HCT116 (cell line): ENCODE data around the gene TMEM115. TPM values are rescaled to one million over a fixed set of nuclear protein-coding genes. Genes with fewer than 3 reads are reported as not detected.
A peak's percentile ranks its signal among the peaks of the same experiment; 100 is the strongest.

Source experiments
- ATAC-seq: fragments of 200-7000 bp; cut with Tn5 transposase; 2 replicates; pipeline ENCODE4 v1.9.1; 2020; ENCODE audit warnings: mild to moderate bottlenecking, moderate library complexity
- BruUV-seq: library from RNA; stranded (reverse); fragments of 400-500 nt; replicated peaks from 2 replicates; lab custom pipeline; 2021; lab: Mats Ljungman, UMichigan
- CTCF ChIA-PET: fragments of 300-600 bp; sonication (Branson Sonifier 250); formaldehyde crosslinking; loops from one replicate; lab custom pipeline; 2021; ENCODE audit warnings: antibody characterized with exemption; lab: Charles Lee
- POLR2A ChIA-PET: fragments of 300-600, 350-600 bp; sonication (Branson Sonifier 250); formaldehyde crosslinking; loops from one replicate; lab custom pipeline; 2021; ENCODE audit warnings: antibody characterized with exemption; lab: Charles Lee
- RAD21 ChIA-PET, 2 experiments: fragments of 300-600 bp; sonication (Branson Sonifier 250); formaldehyde crosslinking; loops; one replicate each; lab custom pipeline; 2023; ENCODE audit warnings: low total read pairs in 2 of 2; ENCODE audit not compliant: uncharacterized antibody in 2 of 2, unreplicated experiment in 2 of 2, low non-redundant PET in 1 of 2; lab: Charles Lee
- DNase-seq: peaks from one replicate; pipeline ENCODE4 v3.0.0-alpha.2; 2010; ENCODE audit warnings: low read depth, low spot score
- H2AFZ ChIP-seq: fragments of 200-600 bp; shearing (Covaris generic), sonication (generic); 2 replicates; pipeline ENCODE4 v1.6.1; 2017; ENCODE audit warnings: low read depth, mixed run types, mixed read lengths, antibody characterized with exemption, low read length; ENCODE audit not compliant: poor library complexity, severe bottlenecking
- H3K27ac ChIP-seq: 2 replicates; pipeline ENCODE4 v1.5.1; 2012; ENCODE audit warnings: low read depth, low read length
- H3K27me3 ChIP-seq: fragments of 200-600 bp; sonication (generic); 2 replicates; pipeline ENCODE4 v1.6.1; 2016; ENCODE audit warnings: mixed run types, low read length, mixed read lengths; ENCODE audit not compliant: insufficient read depth
- H3K36me3 ChIP-seq, 2 experiments: fragments of 200-500 bp in 1 of 2; fragments of 200-600 bp in 1 of 2; sonication (Bioruptor generic) in 1 of 2; sonication (generic) in 1 of 2; 2 replicates each; pipeline versions ENCODE4 v1.5.1 to v1.6.1; 2014 to 2016; ENCODE audit warnings: low read length in 2 of 2, inconsistent platforms in 1 of 2, mixed read lengths in 1 of 2, mixed run types in 1 of 2; ENCODE audit not compliant: insufficient read depth in 2 of 2, control insufficient read depth in 1 of 2
- H3K4me1 ChIP-seq, 2 experiments: fragments of 200-600 bp in 1 of 2; sonication (generic) in 1 of 2; 2 replicates each; pipeline versions ENCODE4 v1.5.1 to v1.6.1; 2012 to 2017; ENCODE audit warnings: low read length in 2 of 2, inconsistent platforms in 1 of 2, mild to moderate bottlenecking in 1 of 2, mixed read lengths in 1 of 2, mixed run types in 1 of 2, moderate library complexity in 1 of 2; ENCODE audit not compliant: insufficient read depth in 2 of 2, control insufficient read depth in 1 of 2
- H3K4me2 ChIP-seq: fragments of 200-600 bp; sonication (generic); 2 replicates; pipeline ENCODE4 v1.6.1; 2017; ENCODE audit warnings: mixed run types, low read length, mixed read lengths
- H3K4me3 ChIP-seq, 2 experiments: fragments of 200-600 bp in 1 of 2; sonication (generic) in 1 of 2; replicated peaks in 1 of 2; 2 replicates each; pipeline ENCODE4 v1.5.1; 2011 to 2016; ENCODE audit warnings: low read length in 2 of 2, control low read depth in 1 of 2, low read depth in 1 of 2, mild to moderate bottlenecking in 1 of 2, mixed read lengths in 1 of 2, mixed run types in 1 of 2
- H3K79me2 ChIP-seq: fragments of 200-600 bp; sonication (generic); 2 replicates; pipeline ENCODE4 v1.6.1; 2017; ENCODE audit warnings: mild to moderate bottlenecking, mixed run types, low read length, moderate library complexity, mixed read lengths; ENCODE audit not compliant: insufficient read depth
- H3K9ac ChIP-seq: fragments of 200-600 bp; sonication (generic); 2 replicates; pipeline ENCODE4 v1.6.1; 2016; ENCODE audit warnings: low read length, mixed read lengths
- H3K9me2 ChIP-seq: fragments of 200-600 bp; sonication (generic), shearing (Covaris generic); 2 replicates; pipeline ENCODE4 v1.6.1; 2017; ENCODE audit warnings: mixed run types, mild to moderate bottlenecking, moderate library complexity; ENCODE audit not compliant: insufficient read depth
- H3K9me3 ChIP-seq, 2 experiments: fragments of 200-500 bp in 1 of 2; fragments of 200-600 bp in 1 of 2; sonication (Bioruptor generic) in 1 of 2; sonication (generic) in 1 of 2; 2 replicates each; pipeline ENCODE4 v1.6.1; 2014 to 2017; ENCODE audit warnings: low read length in 2 of 2, mixed read lengths in 2 of 2, inconsistent platforms in 1 of 2, low read depth in 1 of 2, mild to moderate bottlenecking in 1 of 2, mixed run types in 1 of 2, moderate library complexity in 1 of 2; ENCODE audit not compliant: control insufficient read depth in 1 of 2, insufficient read depth in 1 of 2
- H4K20me1 ChIP-seq: fragments of 200-600 bp; sonication (generic), shearing (Covaris generic); 2 replicates; pipeline ENCODE4 v1.6.1; 2017; ENCODE audit warnings: mixed run types, mild to moderate bottlenecking, moderate library complexity; ENCODE audit not compliant: insufficient read depth
- RAD21 ChIP-seq: IDR thresholded peaks from 2 replicates; pipeline ENCODE4 v1.6.1; 2012; ENCODE audit warnings: low read depth, mild to moderate bottlenecking
- ZNF274 ChIP-seq: fragments of 200-500 bp; sonication (Bioruptor generic); IDR thresholded peaks from 2 replicates; pipeline ENCODE4 v1.6.1; 2014; ENCODE audit warnings: mild to moderate bottlenecking, low read depth, low read length, inconsistent platforms
- intact Hi-C: fragments of 100-400 bp; cut with micrococcal nuclease; formaldehyde crosslinking; loops from 2 replicates; pipeline ENCODE4 v1.10.0; 2022
- total RNA-seq: library from RNA; stranded (reverse); gene quantifications from one replicate; pipeline ENCODE4 v1.2.1, GENCODE V29; 2021; ENCODE audit not compliant: unreplicated experiment
- TF ChIP-seq, protein P1 (sequence below), 3 experiments: fragments of 200-600 bp in 1 of 3; sonication (generic) in 1 of 3; IDR thresholded peaks in 2 of 3; conservative IDR thresholded peaks in 1 of 3; 2 replicates each; pipeline ENCODE4 v1.5.1; 2012 to 2017; ENCODE audit warnings: low read depth in 2 of 3, low read length in 2 of 3, antibody characterized with exemption in 1 of 3, borderline replicate concordance in 1 of 3, control low read depth in 1 of 3, mild to moderate bottlenecking in 1 of 3, mixed read lengths in 1 of 3, mixed run types in 1 of 3, moderate library complexity in 1 of 3; ENCODE audit not compliant: insufficient read depth in 1 of 3
- TF ChIP-seq, protein P2 (sequence below): IDR thresholded peaks from 2 replicates; pipeline ENCODE4 v1.6.1; 2012; ENCODE audit warnings: low read depth

TMEM115 gene
- total RNA-seq, 1 experiment from 2014 or later = 24.6 TPM

DNA sequence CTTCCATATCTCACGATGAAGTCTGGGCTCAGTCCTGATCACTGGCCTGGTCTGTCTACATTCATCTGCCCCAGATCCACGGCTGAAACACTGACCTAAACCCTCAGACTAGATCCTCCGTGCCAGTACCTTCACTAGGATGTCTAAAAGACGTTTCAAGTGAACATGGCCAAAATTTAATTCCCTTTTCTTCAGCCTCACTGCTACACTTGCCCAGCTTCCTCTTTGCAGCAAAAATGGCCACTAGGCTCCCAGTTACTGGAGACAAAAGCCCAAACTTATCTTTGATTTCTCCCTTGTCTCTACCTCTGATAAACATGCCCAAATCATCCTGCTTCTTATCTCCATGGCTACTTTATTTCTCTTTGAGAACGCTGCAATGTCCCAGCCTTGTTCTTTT, 20.4 kb downstream of the TMEM115 start:
- no peaks in the 10 kb centered on the region for H3K9me2 ChIP-seq
- no peak overlapping the region for H2AFZ ChIP-seq
- H4K20me1 ChIP-seq = no peaks in the 10 kb centered on the region; the same call in 1 of the 2 replicates
- intact Hi-C loops = no loop called here
- H3K9me3 ChIP-seq = no peaks in the 10 kb centered on the region
- ATAC-seq = no peak
- H3K79me2 ChIP-seq = peaks cover 53% of the 10 kb centered on the region
- ChIA-PET RAD21 (no interaction called here), CTCF (interaction anchor here (2.6 kb wide), 2 partner anchors 9 to 17 kb away, joined by 11 to 24 read pairs; no protein-coding TSS in a partner anchor), POLR2A (interaction anchor here (0.8 kb wide), 1 partner anchor 12 kb away, joined by 3 read pairs; the partner anchor contains the start of genes CYB561D2 and NPRL2)
- H3K27me3 ChIP-seq = no peaks in the 10 kb centered on the region
- peaks cover 0 to 12% of the 10 kb centered on the region in 2 experiments; a peak in 2 of 4 replicates for H3K36me3 ChIP-seq
- H3K4me1 ChIP-seq = peaks cover 29 to 65% of the 10 kb centered on the region in 2 experiments
- H3K27ac ChIP-seq = peak overlapping the region; percentile 82
- no TSS peak for BruUV-seq
- no peak for DNase-seq
- H3K4me2 ChIP-seq = peak overlapping the region; percentile 95
- TF ChIP-seq RAD21 (no peak), ZNF274 (no peak)
- TF ChIP-seq, protein P1, sequence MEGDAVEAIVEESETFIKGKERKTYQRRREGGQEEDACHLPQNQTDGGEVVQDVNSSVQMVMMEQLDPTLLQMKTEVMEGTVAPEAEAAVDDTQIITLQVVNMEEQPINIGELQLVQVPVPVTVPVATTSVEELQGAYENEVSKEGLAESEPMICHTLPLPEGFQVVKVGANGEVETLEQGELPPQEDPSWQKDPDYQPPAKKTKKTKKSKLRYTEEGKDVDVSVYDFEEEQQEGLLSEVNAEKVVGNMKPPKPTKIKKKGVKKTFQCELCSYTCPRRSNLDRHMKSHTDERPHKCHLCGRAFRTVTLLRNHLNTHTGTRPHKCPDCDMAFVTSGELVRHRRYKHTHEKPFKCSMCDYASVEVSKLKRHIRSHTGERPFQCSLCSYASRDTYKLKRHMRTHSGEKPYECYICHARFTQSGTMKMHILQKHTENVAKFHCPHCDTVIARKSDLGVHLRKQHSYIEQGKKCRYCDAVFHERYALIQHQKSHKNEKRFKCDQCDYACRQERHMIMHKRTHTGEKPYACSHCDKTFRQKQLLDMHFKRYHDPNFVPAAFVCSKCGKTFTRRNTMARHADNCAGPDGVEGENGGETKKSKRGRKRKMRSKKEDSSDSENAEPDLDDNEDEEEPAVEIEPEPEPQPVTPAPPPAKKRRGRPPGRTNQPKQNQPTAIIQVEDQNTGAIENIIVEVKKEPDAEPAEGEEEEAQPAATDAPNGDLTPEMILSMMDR (IDR thresholded peaks at IDR 0.05 in 2 of 3, conservative IDR thresholded peaks at IDR 0.05 in 1 of 3; ENCODE audit: borderline replicate concordance in 1 of 3, insufficient read depth in 1 of 3, low read depth in 2 of 3, low read length in 2 of 3) = no peak
- TF ChIP-seq, protein P2, sequence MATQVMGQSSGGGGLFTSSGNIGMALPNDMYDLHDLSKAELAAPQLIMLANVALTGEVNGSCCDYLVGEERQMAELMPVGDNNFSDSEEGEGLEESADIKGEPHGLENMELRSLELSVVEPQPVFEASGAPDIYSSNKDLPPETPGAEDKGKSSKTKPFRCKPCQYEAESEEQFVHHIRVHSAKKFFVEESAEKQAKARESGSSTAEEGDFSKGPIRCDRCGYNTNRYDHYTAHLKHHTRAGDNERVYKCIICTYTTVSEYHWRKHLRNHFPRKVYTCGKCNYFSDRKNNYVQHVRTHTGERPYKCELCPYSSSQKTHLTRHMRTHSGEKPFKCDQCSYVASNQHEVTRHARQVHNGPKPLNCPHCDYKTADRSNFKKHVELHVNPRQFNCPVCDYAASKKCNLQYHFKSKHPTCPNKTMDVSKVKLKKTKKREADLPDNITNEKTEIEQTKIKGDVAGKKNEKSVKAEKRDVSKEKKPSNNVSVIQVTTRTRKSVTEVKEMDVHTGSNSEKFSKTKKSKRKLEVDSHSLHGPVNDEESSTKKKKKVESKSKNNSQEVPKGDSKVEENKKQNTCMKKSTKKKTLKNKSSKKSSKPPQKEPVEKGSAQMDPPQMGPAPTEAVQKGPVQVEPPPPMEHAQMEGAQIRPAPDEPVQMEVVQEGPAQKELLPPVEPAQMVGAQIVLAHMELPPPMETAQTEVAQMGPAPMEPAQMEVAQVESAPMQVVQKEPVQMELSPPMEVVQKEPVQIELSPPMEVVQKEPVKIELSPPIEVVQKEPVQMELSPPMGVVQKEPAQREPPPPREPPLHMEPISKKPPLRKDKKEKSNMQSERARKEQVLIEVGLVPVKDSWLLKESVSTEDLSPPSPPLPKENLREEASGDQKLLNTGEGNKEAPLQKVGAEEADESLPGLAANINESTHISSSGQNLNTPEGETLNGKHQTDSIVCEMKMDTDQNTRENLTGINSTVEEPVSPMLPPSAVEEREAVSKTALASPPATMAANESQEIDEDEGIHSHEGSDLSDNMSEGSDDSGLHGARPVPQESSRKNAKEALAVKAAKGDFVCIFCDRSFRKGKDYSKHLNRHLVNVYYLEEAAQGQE = no peak
- peak overlapping the region; percentile 98 for H3K9ac ChIP-seq
- H3K4me3 ChIP-seq = peak overlapping the region; percentile 62 to 89; a peak in 3 of 4 replicates
